ENCODE measurements around the gene MYG1.

DNA sequence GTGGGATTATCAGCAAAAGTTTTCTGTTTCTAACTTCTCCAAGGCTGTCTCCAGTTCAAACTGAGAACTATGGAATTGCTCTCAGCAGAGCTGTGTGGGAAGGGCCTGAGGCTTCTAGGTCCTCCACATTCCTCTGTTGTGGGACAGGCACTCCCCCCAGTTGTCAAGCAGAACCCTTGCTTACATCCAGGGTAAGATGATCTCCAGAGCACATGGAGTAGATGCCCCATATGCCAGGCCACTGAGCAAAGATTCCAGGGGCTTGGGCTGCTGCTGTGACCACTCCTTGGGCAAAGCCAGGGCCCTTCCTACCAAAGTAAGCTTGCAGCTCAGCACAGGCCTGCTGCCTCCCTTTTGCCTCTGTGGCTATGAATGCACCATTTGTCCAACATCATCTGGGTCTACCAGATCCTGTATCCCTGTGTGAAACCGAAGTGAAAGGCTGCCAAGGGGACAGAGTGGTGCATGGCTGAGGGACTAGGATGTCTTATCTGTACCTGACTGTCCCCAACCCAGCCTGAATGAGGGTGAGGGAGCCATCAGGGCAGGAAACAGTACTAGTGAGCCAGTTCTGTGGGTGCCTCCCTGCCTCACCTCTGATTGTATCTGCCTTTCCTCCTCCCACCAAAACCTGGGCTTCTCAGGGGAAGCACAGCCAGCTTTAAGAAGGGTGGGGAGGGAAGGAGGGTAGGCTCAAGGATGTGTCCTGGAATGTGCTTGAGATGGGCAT, 44.5 kb upstream of the MYG1 start:
- TF ChIP-seq, protein P1, sequence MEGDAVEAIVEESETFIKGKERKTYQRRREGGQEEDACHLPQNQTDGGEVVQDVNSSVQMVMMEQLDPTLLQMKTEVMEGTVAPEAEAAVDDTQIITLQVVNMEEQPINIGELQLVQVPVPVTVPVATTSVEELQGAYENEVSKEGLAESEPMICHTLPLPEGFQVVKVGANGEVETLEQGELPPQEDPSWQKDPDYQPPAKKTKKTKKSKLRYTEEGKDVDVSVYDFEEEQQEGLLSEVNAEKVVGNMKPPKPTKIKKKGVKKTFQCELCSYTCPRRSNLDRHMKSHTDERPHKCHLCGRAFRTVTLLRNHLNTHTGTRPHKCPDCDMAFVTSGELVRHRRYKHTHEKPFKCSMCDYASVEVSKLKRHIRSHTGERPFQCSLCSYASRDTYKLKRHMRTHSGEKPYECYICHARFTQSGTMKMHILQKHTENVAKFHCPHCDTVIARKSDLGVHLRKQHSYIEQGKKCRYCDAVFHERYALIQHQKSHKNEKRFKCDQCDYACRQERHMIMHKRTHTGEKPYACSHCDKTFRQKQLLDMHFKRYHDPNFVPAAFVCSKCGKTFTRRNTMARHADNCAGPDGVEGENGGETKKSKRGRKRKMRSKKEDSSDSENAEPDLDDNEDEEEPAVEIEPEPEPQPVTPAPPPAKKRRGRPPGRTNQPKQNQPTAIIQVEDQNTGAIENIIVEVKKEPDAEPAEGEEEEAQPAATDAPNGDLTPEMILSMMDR (IDR thresholded peaks at IDR 0.05 in 8 of 11, conservative IDR thresholded peaks at IDR 0.05 in 3 of 11), result no peak
- TF ChIP-seq POLR2A (IDR thresholded peaks at IDR 0.05), result no peak

Data from spleen (tissue), 7 donors.